HepG2 (cell line): ENCODE measurements around the gene P3R3URF. TPM values are rescaled to one million over a fixed set of nuclear protein-coding genes. Genes with fewer than 3 reads are reported as not detected.

Experiments
- CCDC6 ChIP-seq: sonication (generic); formaldehyde crosslinking; IDR thresholded peaks from 2 replicates; pipeline ENCODE4 v1.8.1; 2022; ENCODE audit warnings: mild to moderate bottlenecking, missing genetic modification reagents, moderate library complexity
- CENPBD1 ChIP-seq: sonication (generic); formaldehyde crosslinking; IDR thresholded peaks from 2 replicates; pipeline ENCODE4 v1.8.0; 2022; ENCODE audit warnings: missing genetic modification reagents, low read depth, mild to moderate bottlenecking, borderline replicate concordance
- CREB1 ChIP-seq, 2 experiments: fragments of 450-650 bp in 1 of 2; IDR thresholded peaks; 2 replicates each; pipeline ENCODE4 v1.6.1; 2016 to 2017; ENCODE audit warnings: control low read depth in 1 of 2, mild to moderate bottlenecking in 1 of 2, missing compliant biosample characterization in 1 of 2, missing genetic modification characterization in 1 of 2
- ELF1 ChIP-seq: sonication (generic); formaldehyde crosslinking; IDR thresholded peaks from 2 replicates; pipeline ENCODE4 v1.4.0; 2020; ENCODE audit warnings: missing genetic modification reagents
- ELF3 ChIP-seq: IDR thresholded peaks from 2 replicates; pipeline ENCODE4 v1.6.1; 2016; ENCODE audit warnings: missing genetic modification reagents, missing compliant biosample characterization
- FOXA1 ChIP-seq, 2 experiments: fragments of 450-650 bp in 1 of 2; sonication (generic) in 1 of 2; formaldehyde crosslinking in 1 of 2; IDR thresholded peaks; 2 replicates each; pipeline versions ENCODE4 v1.4.0 to v1.6.1; 2016 to 2020; ENCODE audit warnings: missing genetic modification reagents in 1 of 2
- HDAC1 ChIP-seq: sonication (generic); formaldehyde crosslinking; IDR thresholded peaks from 2 replicates; pipeline ENCODE4 v1.5.1; 2020; ENCODE audit warnings: mild to moderate bottlenecking, missing genetic modification reagents
- IKZF5 ChIP-seq: IDR thresholded peaks from 2 replicates; pipeline ENCODE4 v1.6.1; 2018; ENCODE audit warnings: missing genetic modification reagents, mild to moderate bottlenecking, missing compliant biosample characterization
- JUN ChIP-seq: sonication (generic); formaldehyde crosslinking; IDR thresholded peaks from 2 replicates; pipeline ENCODE4 v1.4.0; 2020; ENCODE audit warnings: mild to moderate bottlenecking, missing genetic modification reagents
- NONO ChIP-seq, 2 experiments: fragments of 450-650 bp in 1 of 2; sonication (generic) in 1 of 2; formaldehyde crosslinking in 1 of 2; IDR thresholded peaks in 1 of 2; conservative IDR thresholded peaks in 1 of 2; 2 replicates each; pipeline versions ENCODE4 v1.6.1 to v1.8.0; 2017 to 2022; ENCODE audit warnings: mild to moderate bottlenecking in 1 of 2, missing genetic modification reagents in 1 of 2, moderate library complexity in 1 of 2
- PCBP2 ChIP-seq: fragments of 200-400 bp; formaldehyde crosslinking; optimal IDR thresholded peaks from 2 replicates; pipeline ENCODE3; 2018; ENCODE audit warnings: low read length, low read depth; ENCODE audit not compliant: poor library complexity, severe bottlenecking
- PHF5A ChIP-seq: IDR thresholded peaks from one replicate; pipeline ENCODE4 v1.6.1; 2018; ENCODE audit warnings: low read depth, missing genetic modification reagents; ENCODE audit not compliant: unreplicated experiment
- RXRB ChIP-seq: IDR thresholded peaks from 2 replicates; pipeline ENCODE4 v1.6.1; 2016; ENCODE audit warnings: borderline replicate concordance, missing genetic modification reagents, missing compliant biosample characterization
- SKI ChIP-seq: fragments of 450-650 bp; IDR thresholded peaks from one replicate; pipeline ENCODE4 v1.6.1; 2018; ENCODE audit warnings: mild to moderate bottlenecking; ENCODE audit not compliant: partially characterized antibody
- SMC3 ChIP-seq: IDR thresholded peaks from 2 replicates; pipeline ENCODE4 v1.6.1; 2011; ENCODE audit warnings: low read length, improper control_type of control experiment
- XRCC5 ChIP-seq: fragments of 200-400 bp; formaldehyde crosslinking; optimal IDR thresholded peaks from 2 replicates; pipeline ENCODE3; 2017; ENCODE audit warnings: mild to moderate bottlenecking, low read length
- ZBTB46 ChIP-seq: sonication (generic); formaldehyde crosslinking; IDR thresholded peaks from 2 replicates; pipeline ENCODE4 v1.4.0; 2020; ENCODE audit warnings: mild to moderate bottlenecking, missing genetic modification reagents, borderline replicate concordance
- ZKSCAN1 ChIP-seq: fragments of 150-350 bp; IDR thresholded peaks from 2 replicates; pipeline ENCODE4 v1.6.1; 2014; ENCODE audit warnings: low read length
- ZNF280D ChIP-seq: sonication (generic); formaldehyde crosslinking; IDR thresholded peaks from 2 replicates; pipeline ENCODE4 v1.5.1; 2020; ENCODE audit warnings: mild to moderate bottlenecking, missing genetic modification reagents
- ZNF580 ChIP-seq: IDR thresholded peaks from 2 replicates; pipeline ENCODE4 v1.6.1; 2016; ENCODE audit warnings: low read depth, borderline replicate concordance
- ZZZ3 ChIP-seq: sonication (generic); formaldehyde crosslinking; IDR thresholded peaks from 2 replicates; pipeline ENCODE4 v1.4.0; 2020; ENCODE audit warnings: missing genetic modification reagents, mild to moderate bottlenecking, borderline replicate concordance
- polyA plus RNA-seq, 8 experiments: library from polyadenylated mRNA; depleted of rRNA in 3 of 8; stranded (reverse) in 7 of 8; unstranded in 1 of 8; fragments of >200 nt; fragmentation: Illumina TruSeq in 4 of 8; extraction: Trizol in 4 of 8; gene quantifications; 2 replicates each; pipeline versions ENCODE4 v1.2.1 to v1.2.3, GENCODE V29; 2011 to 2016; ENCODE audit warnings: low read depth in 4 of 8, missing spikeins in 1 of 8, mixed read lengths in 1 of 8; ENCODE audit not compliant: insufficient read depth in 1 of 8
- total RNA-seq, 5 experiments: library from RNA; depleted of rRNA; stranded (reverse); fragments of >200 nt; fragmentation: Illumina TruSeq; extraction: Trizol; gene quantifications; 2 replicates each; pipeline ENCODE4 v1.2.3, GENCODE V29; 2016; ENCODE audit warnings: low read depth in 1 of 5

P3R3URF gene
- total and polyA plus RNA-seq, 2 of the 13 experiments (the other 11 are each of a cell fraction or from before 2014, with no cell fraction given) = not detected

- TF ChIP-seq ZNF280D (no peak), ZKSCAN1 (peak; percentile 47; the same call in 1 of the 2 replicates), JUN (CRISPR knock-in tag) (peak; percentile 38; the same call in 1 of the 2 replicates), FOXA1 (IDR thresholded peaks at IDR 0.05) (no peak), FOXA1 (CRISPR knock-in tag; IDR thresholded peaks at IDR 0.05) (peak; percentile 86), CENPBD1 (CRISPR knock-in tag) (no peak), CREB1 (IDR thresholded peaks at IDR 0.05) (no peak), CREB1 (CRISPR knock-in tag; IDR thresholded peaks at IDR 0.05) (peak; percentile 48), PHF5A (CRISPR knock-in tag) (no peak), CCDC6 (CRISPR knock-in tag) (0 out of 2 replicates have a peak, but pooled peaks have one; percentile 12), ZBTB46 (CRISPR knock-in tag) (no peak), SKI (no peak), NONO (IDR thresholded peaks at IDR 0.05) (no peak), NONO (CRISPR knock-in tag; conservative IDR thresholded peaks at IDR 0.05) (0 out of 2 replicates have a peak, but pooled peaks have one; percentile 28), HDAC1 (CRISPR knock-in tag) (0 out of 2 replicates have a peak, but pooled peaks have one; percentile 19), ELF1 (CRISPR knock-in tag) (peak; percentile 37; the same call in 1 of the 2 replicates), PCBP2 (peak; percentile 93), RXRB (peak; percentile 30; the same call in 1 of the 2 replicates), IKZF5 (no peak), ELF3 (peak; percentile 40; the same call in 1 of the 2 replicates), ZZZ3 (CRISPR knock-in tag) (0 out of 2 replicates have a peak, but pooled peaks have one; percentile 21), ZNF580 (CRISPR knock-in tag) (peak; percentile 31; the same call in 1 of the 2 replicates), XRCC5 (peak; percentile 36), SMC3 (peak; percentile 92)
These were observed 3.1 kb upstream of the P3R3URF start (continued) for GRCh38 chr1:46179138-46180081.
